ENCODE data around the gene OSCAR.

DNA sequence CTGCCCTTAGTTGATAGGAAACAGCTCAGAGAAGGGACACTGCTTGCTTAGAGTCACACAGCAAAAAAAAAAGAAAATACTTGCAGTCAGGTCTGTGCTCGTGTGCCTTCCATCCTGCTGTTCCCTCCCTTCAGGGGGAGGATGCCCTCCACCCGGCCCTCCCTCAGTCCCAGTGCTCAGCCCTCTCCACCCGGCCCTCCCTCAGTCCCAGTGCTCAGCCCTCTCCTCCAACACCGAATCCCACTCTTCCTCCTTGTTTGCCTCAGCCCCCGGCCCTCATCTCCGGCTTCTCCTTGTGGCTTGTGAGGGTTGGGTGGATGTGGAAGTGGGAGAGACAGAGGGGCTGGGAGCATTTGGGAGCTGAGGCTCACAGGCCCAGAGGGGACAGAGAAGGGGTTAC is 9.0 kb upstream of the OSCAR start:
- no peak for TF ChIP-seq CTCF (IDR thresholded peaks at IDR 0.05)
- no peak for TF ChIP-seq POLR2A (IDR thresholded peaks at IDR 0.05)
- TF ChIP-seq POLR2AphosphoS5 (IDR thresholded peaks at IDR 0.05): no peak
